ENCODE data around the gene POLR3H. TPM values are rescaled to one million over a fixed set of nuclear protein-coding genes. Genes with fewer than 3 reads are reported as not detected.
A peak's percentile ranks its signal among the peaks of the same experiment; 100 is the strongest.

POLR3H gene
- polyA plus RNA-seq, 3 donors = 9.4 to 19.0 (median 10.4) TPM

DNA sequence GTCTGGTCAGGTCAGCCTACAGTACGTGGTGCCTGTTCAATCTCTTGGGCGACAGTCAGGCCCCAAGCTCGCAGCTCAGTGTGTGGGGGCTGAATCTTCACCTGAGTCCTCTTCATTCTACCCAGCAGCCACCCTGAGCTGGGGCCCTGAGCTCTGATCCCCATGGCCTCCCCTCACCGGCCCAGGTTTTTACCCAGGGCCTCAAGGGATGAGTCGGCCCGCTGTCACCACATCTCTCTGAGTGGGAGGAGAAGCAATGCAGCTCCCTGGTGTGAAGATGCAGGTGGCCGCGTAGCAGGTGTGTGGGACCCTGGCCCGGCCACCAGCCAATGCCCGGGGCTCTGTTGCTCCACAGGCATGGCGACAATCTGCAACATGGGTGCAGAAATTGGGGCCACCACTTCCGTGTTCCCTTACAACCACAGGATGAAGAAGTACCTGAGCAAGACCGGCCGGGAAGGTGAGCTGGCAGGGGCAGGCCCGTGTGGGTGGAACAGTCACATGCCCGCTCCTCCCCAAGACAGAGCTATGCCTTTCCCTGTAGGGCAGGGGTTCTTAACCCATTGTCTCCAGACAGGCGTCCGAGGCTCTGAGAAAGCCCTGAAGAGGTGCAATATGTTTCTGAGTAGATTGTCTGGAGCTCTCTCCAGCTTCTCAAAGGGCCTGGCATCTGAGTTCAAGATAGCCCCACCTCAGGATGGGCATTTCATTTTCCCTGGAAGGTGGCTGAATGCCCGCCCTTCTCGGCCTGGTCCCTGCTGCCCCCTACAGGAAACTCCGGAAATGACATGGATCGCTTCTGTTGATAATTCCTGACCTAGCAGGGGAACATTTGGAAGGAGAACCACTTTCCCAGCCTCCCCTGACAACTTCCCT, 26.9 kb downstream of the POLR3H start:
- intact Hi-C loops (cut with micrococcal nuclease) = loop anchor here (2.0 kb wide), 2 partner anchors 113 to 115 kb away; no protein-coding TSS in a partner anchor
- Histone ChIP-seq H3K4me2 (replicated peaks; ENCODE audit: extremely low read depth, low read length, poor library complexity, severe bottlenecking) (no peak overlapping the region), H3K36me3 (replicated peaks in 1 of 2; ENCODE audit: control insufficient read depth in 1 of 2, insufficient read depth in 2 of 2, low read length in 2 of 2) (peaks cover 74 to 96% of the 10 kb centered on the region in 2 donors), H3K79me2 (ENCODE audit: insufficient read depth, low read length) (no peaks in the 10 kb centered on the region), H3K27me3 (ENCODE audit: control insufficient read depth in 2 of 2, insufficient read depth in 2 of 2, low read length in 2 of 2) (no peaks in the 10 kb centered on the region), H3K9ac (ENCODE audit: insufficient read depth, low read length, poor library complexity, severe bottlenecking) (no peak overlapping the region), H4K20me1 (ENCODE audit: insufficient read depth, low read length) (no peaks in the 10 kb centered on the region), H3K27ac (ENCODE audit: low read depth in 1 of 2, low read length in 2 of 2) (no peak overlapping the region), H3K4me1 (ENCODE audit: control insufficient read depth in 1 of 2, insufficient read depth in 2 of 2, low read length in 2 of 2) (no peaks in the 10 kb centered on the region), H3K9me3 (replicated peaks in 1 of 2; ENCODE audit: control insufficient read depth in 1 of 2, insufficient read depth in 1 of 2, low read length in 2 of 2) (no peaks in the 10 kb centered on the region), H3K4me3 (replicated peaks in 1 of 3; ENCODE audit: low read depth in 2 of 3, low read length in 3 of 3) (no peak overlapping the region), H2AFZ (ENCODE audit: insufficient read depth, low read depth, low read length, poor library complexity, severe bottlenecking) (no peak overlapping the region)
- Mint-ChIP-seq H3K4me1 (no peaks in the 10 kb centered on the region), H3K27me3 (ENCODE audit: low read depth in 3 of 3) (no peaks in the 10 kb centered on the region), H3K36me3 (peaks cover 71 to 89% of the 10 kb centered on the region in 2 donors), H3K27ac (no peak overlapping the region), H3K4me3 (no peak overlapping the region), H3K9me3 (no peaks in the 10 kb centered on the region)
- TF ChIP-seq, protein P1, sequence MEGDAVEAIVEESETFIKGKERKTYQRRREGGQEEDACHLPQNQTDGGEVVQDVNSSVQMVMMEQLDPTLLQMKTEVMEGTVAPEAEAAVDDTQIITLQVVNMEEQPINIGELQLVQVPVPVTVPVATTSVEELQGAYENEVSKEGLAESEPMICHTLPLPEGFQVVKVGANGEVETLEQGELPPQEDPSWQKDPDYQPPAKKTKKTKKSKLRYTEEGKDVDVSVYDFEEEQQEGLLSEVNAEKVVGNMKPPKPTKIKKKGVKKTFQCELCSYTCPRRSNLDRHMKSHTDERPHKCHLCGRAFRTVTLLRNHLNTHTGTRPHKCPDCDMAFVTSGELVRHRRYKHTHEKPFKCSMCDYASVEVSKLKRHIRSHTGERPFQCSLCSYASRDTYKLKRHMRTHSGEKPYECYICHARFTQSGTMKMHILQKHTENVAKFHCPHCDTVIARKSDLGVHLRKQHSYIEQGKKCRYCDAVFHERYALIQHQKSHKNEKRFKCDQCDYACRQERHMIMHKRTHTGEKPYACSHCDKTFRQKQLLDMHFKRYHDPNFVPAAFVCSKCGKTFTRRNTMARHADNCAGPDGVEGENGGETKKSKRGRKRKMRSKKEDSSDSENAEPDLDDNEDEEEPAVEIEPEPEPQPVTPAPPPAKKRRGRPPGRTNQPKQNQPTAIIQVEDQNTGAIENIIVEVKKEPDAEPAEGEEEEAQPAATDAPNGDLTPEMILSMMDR (IDR thresholded peaks at IDR 0.05) = peak; percentile 86
- DNase-seq = peak in 2 of 3 donors; percentile 27 to 31
- WGBS (ENCODE audit: insufficient coverage) = 87% methylated on average over 21 of the region's 22 CpGs

DNA sequence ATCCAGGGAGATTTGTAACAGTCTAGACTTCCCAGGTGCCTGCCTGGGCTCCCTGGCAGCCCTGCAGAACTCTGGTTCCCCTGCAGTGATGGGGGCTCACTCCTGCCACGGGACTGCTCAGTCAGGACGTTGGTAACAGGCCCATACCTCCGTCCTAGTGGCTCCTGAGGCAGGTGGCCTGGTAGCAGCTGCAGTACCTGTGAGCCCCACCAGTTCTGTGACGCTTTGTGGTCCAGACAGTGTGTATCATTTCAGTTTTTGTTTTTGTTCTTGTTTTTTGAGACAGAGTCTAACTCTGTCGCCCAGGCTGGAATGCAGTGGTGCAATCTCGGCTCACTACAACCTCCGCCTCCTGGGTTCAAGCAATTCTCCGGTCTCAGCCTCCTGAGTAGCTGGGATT, 27.8 kb downstream of the POLR3H start:
- H3K4me1 Mint-ChIP-seq = no peaks in the 10 kb centered on the region
- Histone ChIP-seq H4K20me1 (ENCODE audit: insufficient read depth, low read length) (no peaks in the 10 kb centered on the region), H3K79me2 (ENCODE audit: insufficient read depth, low read length) (no peaks in the 10 kb centered on the region), H2AFZ (ENCODE audit: insufficient read depth, low read depth, low read length, poor library complexity, severe bottlenecking) (no peak overlapping the region), H3K36me3 (replicated peaks in 1 of 2; ENCODE audit: control insufficient read depth in 1 of 2, insufficient read depth in 2 of 2, low read length in 2 of 2) (peaks cover 82 to 100% of the 10 kb centered on the region in 2 donors), H3K4me2 (replicated peaks; ENCODE audit: extremely low read depth, low read length, poor library complexity, severe bottlenecking) (no peak overlapping the region), H3K4me1 (ENCODE audit: control insufficient read depth in 1 of 2, insufficient read depth in 2 of 2, low read length in 2 of 2) (no peaks in the 10 kb centered on the region), H3K27me3 (ENCODE audit: control insufficient read depth in 2 of 2, insufficient read depth in 2 of 2, low read length in 2 of 2) (no peaks in the 10 kb centered on the region), H3K27ac (ENCODE audit: low read depth in 1 of 2, low read length in 2 of 2) (no peak overlapping the region), H3K9ac (ENCODE audit: insufficient read depth, low read length, poor library complexity, severe bottlenecking) (no peak overlapping the region), H3K9me3 (replicated peaks in 1 of 2; ENCODE audit: control insufficient read depth in 1 of 2, insufficient read depth in 1 of 2, low read length in 2 of 2) (no peaks in the 10 kb centered on the region), H3K4me3 (replicated peaks in 1 of 3; ENCODE audit: low read depth in 2 of 3, low read length in 3 of 3) (no peak overlapping the region)
- TF ChIP-seq, protein P1 (IDR thresholded peaks at IDR 0.05) = no peak
- no peak for DNase-seq
- intact Hi-C loops (cut with micrococcal nuclease) = loop anchor here (2.0 kb wide), 2 partner anchors 112 to 114 kb away; no protein-coding TSS in a partner anchor
- 96% methylated on average over 7 of the region's 8 CpGs for WGBS (ENCODE audit: insufficient coverage)
- no peak overlapping the region for H3K4me3 Mint-ChIP-seq
- no peaks in the 10 kb centered on the region for H3K9me3 Mint-ChIP-seq
- H3K27me3 Mint-ChIP-seq (ENCODE audit: low read depth in 3 of 3) = no peaks in the 10 kb centered on the region
- peaks cover 80 to 97% of the 10 kb centered on the region in 2 donors for H3K36me3 Mint-ChIP-seq
- H3K27ac Mint-ChIP-seq = peak overlapping the region in 2 of 7 donors; percentile 13 to 15

All from CD14-positive monocyte (primary cell).